SK-N-SH treated with all-trans-retinoic acid at 6 μM for 48 hours (cell line): ENCODE results near the gene ZNFX1.

Experiments
- ARNTL ChIP-seq: fragments of 450-650 bp; formaldehyde crosslinking; IDR thresholded peaks from 2 replicates; pipeline ENCODE4 v1.5.0; 2020; ENCODE audit warnings: low read depth, mild to moderate bottlenecking, moderate library complexity, borderline replicate concordance
- BACH2 ChIP-seq: fragments of 250-450 bp; sonication (Bioruptor Pico); IDR thresholded peaks from 2 replicates; pipeline ENCODE4 v1.9.0; 2021; ENCODE audit warnings: mild to moderate bottlenecking, borderline replicate concordance
- CSDC2 ChIP-seq: fragments of 250-450 bp; sonication (Bioruptor Pico); IDR thresholded peaks from 2 replicates; pipeline ENCODE4 v1.5.0; 2020; ENCODE audit warnings: mild to moderate bottlenecking, moderate library complexity
- CSRNP3 ChIP-seq: fragments of 250-450 bp; sonication (Bioruptor Pico); IDR thresholded peaks from 2 replicates; pipeline ENCODE4 v1.5.1; 2021; ENCODE audit warnings: mild to moderate bottlenecking, moderate library complexity
- GLIS3 ChIP-seq: fragments of 250-450 bp; sonication (Bioruptor Pico); IDR thresholded peaks from 2 replicates; pipeline ENCODE4 v1.5.0; 2020; ENCODE audit warnings: mild to moderate bottlenecking, moderate library complexity
- OSR1 ChIP-seq: fragments of 250-450 bp; sonication (Bioruptor Pico); IDR thresholded peaks from 2 replicates; pipeline ENCODE4 v1.8.0; 2022; ENCODE audit warnings: moderate library complexity, mild to moderate bottlenecking, inconsistent platforms
- PATZ1 ChIP-seq: fragments of 250-450 bp; sonication (Bioruptor Pico); IDR thresholded peaks from 2 replicates; pipeline ENCODE4 v1.8.0; 2020; ENCODE audit warnings: mild to moderate bottlenecking, moderate library complexity, borderline replicate concordance
- RARB ChIP-seq: fragments of 250-450 bp; sonication (Bioruptor Pico); IDR thresholded peaks from 2 replicates; pipeline ENCODE4 v1.8.0; 2021; ENCODE audit warnings: mild to moderate bottlenecking, moderate library complexity
- TCF4 ChIP-seq: fragments of 250-450 bp; sonication (Bioruptor Pico); IDR thresholded peaks from 2 replicates; pipeline ENCODE4 v1.8.0; 2021; ENCODE audit warnings: mild to moderate bottlenecking, moderate library complexity, borderline replicate concordance
- ZC3H10 ChIP-seq: fragments of 250-450 bp; sonication (Bioruptor Pico); IDR thresholded peaks from 2 replicates; pipeline ENCODE4 v1.5.1; 2021; ENCODE audit warnings: mild to moderate bottlenecking, moderate library complexity
- ZFP3 ChIP-seq: fragments of 250-450 bp; sonication (Bioruptor Pico); IDR thresholded peaks from 2 replicates; pipeline ENCODE4 v1.5.0; 2020; ENCODE audit warnings: mild to moderate bottlenecking, moderate library complexity
- ZFP30 ChIP-seq: fragments of 450-650 bp; formaldehyde crosslinking; IDR thresholded peaks from 2 replicates; pipeline ENCODE4 v1.5.0; 2022; ENCODE audit warnings: mild to moderate bottlenecking, moderate library complexity
- ZNF8 ChIP-seq: fragments of 450-650 bp; formaldehyde crosslinking; IDR thresholded peaks from 2 replicates; pipeline ENCODE4 v1.5.0; 2020; ENCODE audit warnings: mild to moderate bottlenecking, moderate library complexity
- TF ChIP-seq, protein P1 (sequence below): fragments of 250-450 bp; sonication (Bioruptor Pico); IDR thresholded peaks from 2 replicates; pipeline ENCODE4 v1.5.1; 2020; ENCODE audit warnings: low read depth, mild to moderate bottlenecking, moderate library complexity

DNA sequence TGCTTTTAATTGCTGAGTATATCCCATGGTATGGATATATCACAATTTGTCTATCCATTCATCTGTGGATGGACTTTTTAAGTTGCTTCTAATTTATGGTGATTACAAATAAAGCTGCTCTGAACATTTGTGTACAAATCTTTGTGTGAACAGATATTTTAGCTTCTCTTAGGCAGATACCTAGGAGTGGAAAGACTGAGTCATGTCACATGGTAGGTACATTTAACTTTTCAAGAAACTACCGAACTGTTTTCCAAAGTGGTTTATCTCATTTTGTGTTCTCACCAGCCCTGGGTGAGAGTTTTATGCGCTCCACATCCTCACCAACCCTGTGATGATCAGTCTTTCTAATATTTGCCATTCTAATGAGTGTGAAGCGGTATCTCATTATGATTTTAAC is 31.0 kb upstream of the ZNFX1 start:
- TF ChIP-seq ARNTL (CRISPR knock-in tag) (no peak), CSDC2 (CRISPR knock-in tag) (no peak), BACH2 (CRISPR knock-in tag) (no peak), RARB (CRISPR knock-in tag) (no peak), ZFP30 (CRISPR knock-in tag) (no peak), OSR1 (CRISPR knock-in tag) (no peak), GLIS3 (CRISPR knock-in tag) (no peak), CSRNP3 (CRISPR knock-in tag) (no peak), ZNF8 (CRISPR knock-in tag) (no peak), PATZ1 (CRISPR knock-in tag) (no peak), ZFP3 (CRISPR knock-in tag) (no peak), TCF4 (CRISPR knock-in tag) (no peak), ZC3H10 (CRISPR knock-in tag) (no peak)
- TF ChIP-seq, protein P1, sequence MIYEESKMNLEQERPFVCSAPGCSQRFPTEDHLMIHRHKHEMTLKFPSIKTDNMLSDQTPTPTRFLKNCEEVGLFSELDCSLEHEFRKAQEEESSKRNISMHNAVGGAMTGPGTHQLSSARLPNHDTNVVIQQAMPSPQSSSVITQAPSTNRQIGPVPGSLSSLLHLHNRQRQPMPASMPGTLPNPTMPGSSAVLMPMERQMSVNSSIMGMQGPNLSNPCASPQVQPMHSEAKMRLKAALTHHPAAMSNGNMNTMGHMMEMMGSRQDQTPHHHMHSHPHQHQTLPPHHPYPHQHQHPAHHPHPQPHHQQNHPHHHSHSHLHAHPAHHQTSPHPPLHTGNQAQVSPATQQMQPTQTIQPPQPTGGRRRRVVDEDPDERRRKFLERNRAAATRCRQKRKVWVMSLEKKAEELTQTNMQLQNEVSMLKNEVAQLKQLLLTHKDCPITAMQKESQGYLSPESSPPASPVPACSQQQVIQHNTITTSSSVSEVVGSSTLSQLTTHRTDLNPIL, result no peak
